ENCODE data around the gene TGFB1I1. TPM values are rescaled to one million over a fixed set of nuclear protein-coding genes. Genes with fewer than 3 reads are reported as not detected.
A peak's percentile ranks its signal among the peaks of the same experiment; 100 is the strongest.

The TGFB1I1 gene
- total RNA-seq, 1 donor from 2014 or later, result 2.6 TPM

DNA sequence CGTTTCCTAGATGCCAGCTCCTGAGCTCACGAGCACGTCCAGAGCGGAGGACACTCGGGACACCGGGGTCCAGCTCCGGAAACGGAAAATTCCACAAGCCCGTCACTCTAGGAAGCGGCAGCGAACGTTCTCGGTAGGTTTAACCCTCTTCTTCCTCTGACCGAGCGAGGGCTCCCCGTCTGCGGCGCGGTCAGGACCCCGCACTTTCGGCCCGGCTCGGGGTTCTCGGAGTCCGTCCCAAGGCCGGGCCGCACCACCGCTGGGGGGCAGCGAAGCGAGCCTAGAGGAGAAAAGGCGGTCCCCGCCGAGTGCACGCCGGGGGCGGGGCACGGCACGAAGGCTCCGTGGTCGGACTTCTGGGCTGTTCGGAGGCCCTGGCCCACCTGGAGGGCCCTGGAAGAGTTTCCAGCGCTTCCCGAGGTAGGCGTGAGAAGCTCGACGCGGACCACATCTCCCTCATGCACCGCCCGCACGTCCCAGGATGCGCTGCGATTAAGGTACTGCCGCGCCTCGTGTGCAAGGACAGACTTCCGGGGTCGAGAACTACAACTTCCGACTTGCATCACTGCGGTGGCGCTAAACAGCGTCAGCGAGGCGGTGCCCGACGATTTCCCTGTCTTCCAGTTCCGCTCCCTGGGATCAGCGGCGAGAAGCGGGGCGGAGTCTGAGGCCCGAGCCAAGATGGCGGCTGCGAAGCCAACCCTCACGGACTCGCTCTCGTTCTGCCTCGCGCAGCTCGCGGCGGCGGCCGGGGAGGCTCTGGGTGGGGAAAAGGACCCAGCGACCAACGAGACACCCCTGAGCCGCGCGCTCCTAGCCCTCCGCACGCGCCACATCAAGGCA is 12.9 kb upstream of the TGFB1I1 start, which contains the start of gene ARMC5:
TSS of gene ARMC5 (plus strand) at position 658 of the 843 bp plus-strand sequence. CDS start at position 682, 24 bp downstream.
- no peaks in the 10 kb centered on the region for H3K27me3 Mint-ChIP-seq
- ChIA-PET POLR2A (interaction anchor here (0.5 to 3.7 kb wide), 40 partner anchors 10 to 809 kb away, joined by 3 to 35 read pairs (median 4); partner anchors contain the start of genes CTF1, FUS, KAT8 and PHKG2), CTCF (interaction anchor here (1.0 to 1.2 kb wide), 3 partner anchors 15 to 475 kb away, joined by 3 to 4 read pairs (median 4); partner anchors contain the start of gene ZNF267)
- H3K9me3 Mint-ChIP-seq, result no peaks in the 10 kb centered on the region
- peak within 1 kb of the TSS; percentile 98 for H3K27ac Mint-ChIP-seq
- peak; percentile 93 for DNase-seq
- intact Hi-C loops (cut with micrococcal nuclease), result loop anchor here (1.0 to 5.0 kb wide), 14 partner anchors 16 to 584 kb away; partner anchors contain the start of genes FUS, KAT8, RUSF1 and SETD1A
- peak within 1 kb of the TSS; percentile 91 for H3K4me3 Mint-ChIP-seq
- peaks cover 29% of the 10 kb centered on the region for H3K36me3 Mint-ChIP-seq (ENCODE audit: low read depth)
- peaks cover 50% of the 10 kb centered on the region for H3K4me1 Mint-ChIP-seq
- TF ChIP-seq, protein P1, sequence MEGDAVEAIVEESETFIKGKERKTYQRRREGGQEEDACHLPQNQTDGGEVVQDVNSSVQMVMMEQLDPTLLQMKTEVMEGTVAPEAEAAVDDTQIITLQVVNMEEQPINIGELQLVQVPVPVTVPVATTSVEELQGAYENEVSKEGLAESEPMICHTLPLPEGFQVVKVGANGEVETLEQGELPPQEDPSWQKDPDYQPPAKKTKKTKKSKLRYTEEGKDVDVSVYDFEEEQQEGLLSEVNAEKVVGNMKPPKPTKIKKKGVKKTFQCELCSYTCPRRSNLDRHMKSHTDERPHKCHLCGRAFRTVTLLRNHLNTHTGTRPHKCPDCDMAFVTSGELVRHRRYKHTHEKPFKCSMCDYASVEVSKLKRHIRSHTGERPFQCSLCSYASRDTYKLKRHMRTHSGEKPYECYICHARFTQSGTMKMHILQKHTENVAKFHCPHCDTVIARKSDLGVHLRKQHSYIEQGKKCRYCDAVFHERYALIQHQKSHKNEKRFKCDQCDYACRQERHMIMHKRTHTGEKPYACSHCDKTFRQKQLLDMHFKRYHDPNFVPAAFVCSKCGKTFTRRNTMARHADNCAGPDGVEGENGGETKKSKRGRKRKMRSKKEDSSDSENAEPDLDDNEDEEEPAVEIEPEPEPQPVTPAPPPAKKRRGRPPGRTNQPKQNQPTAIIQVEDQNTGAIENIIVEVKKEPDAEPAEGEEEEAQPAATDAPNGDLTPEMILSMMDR (IDR thresholded peaks at IDR 0.05), result no peak
- ATAC-seq (ENCODE audit: low read depth), result peak; percentile 75

DNA sequence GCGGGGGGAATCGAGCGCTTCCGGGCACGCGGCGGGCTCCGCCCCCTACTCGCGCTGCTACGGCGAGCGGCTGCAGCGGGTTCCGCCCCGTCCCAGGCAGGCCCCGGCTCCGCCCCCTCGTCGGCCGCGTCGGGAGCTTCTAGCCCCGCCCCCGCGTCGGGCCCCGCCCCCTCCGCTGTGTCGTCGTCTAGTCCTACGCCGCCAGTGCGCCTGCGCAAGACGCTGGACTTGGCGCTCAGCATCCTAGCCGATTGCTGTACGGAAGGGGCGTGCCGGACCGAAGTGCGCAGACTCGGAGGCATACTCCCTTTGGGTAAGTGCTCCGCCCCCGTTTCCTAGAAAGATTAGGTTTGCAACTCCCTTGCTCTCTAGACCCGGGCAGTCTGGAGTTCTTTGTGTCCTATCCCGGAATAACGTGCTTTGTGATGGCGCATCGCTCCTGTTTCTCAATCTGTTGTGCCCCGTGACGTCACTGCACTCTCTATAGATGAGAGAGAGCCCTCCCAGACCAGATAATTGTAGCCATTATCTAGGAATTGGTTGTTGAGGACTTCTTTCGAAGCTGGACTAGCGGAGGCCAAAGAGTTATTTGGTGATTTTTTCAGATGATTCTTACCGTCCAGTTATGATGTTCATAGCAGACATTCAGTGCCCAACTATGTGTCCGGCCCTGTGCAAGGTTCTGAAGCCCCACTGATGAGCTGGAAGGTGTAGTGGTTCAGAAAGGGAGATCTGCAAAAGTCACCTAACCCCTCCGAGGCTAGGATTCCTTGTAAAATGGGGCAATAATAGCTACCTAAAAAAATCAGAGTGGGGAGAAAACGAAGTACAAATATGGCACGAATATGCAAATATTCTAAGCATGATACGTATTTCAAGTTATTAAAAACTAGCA is 12.0 kb upstream of the TGFB1I1 start:
- ATAC-seq (ENCODE audit: low read depth) (peak; percentile 80), DNase-seq (peak; percentile 100)
- intact Hi-C loops (cut with micrococcal nuclease), result loop anchor here (1.0 to 5.0 kb wide), 14 partner anchors 17 to 585 kb away; partner anchors contain the start of genes FUS, KAT8, RUSF1 and SETD1A
- no peaks in the 10 kb centered on the region for H3K27me3 Mint-ChIP-seq
- ChIA-PET POLR2A (interaction anchor here (0.5 to 3.7 kb wide), 34 partner anchors 9 to 851 kb away, joined by 3 to 35 read pairs (median 5); partner anchors contain the start of genes CTF1, FUS, KAT8 and PHKG2), CTCF (interaction anchor here (0.9 to 2.3 kb wide), 6 partner anchors 8 to 386 kb away, joined by 3 to 5 read pairs (median 3); partner anchors contain the start of genes ZNF646 and ZNF668)
- peak overlapping the region; percentile 98 for H3K27ac Mint-ChIP-seq
- peaks cover 47% of the 10 kb centered on the region for H3K4me1 Mint-ChIP-seq
- H3K4me3 Mint-ChIP-seq, result peak overlapping the region; percentile 91
- H3K9me3 Mint-ChIP-seq, result no peaks in the 10 kb centered on the region
- peaks cover 32% of the 10 kb centered on the region for H3K36me3 Mint-ChIP-seq (ENCODE audit: low read depth)
- TF ChIP-seq, protein P1 (IDR thresholded peaks at IDR 0.05), result no peak

DNA sequence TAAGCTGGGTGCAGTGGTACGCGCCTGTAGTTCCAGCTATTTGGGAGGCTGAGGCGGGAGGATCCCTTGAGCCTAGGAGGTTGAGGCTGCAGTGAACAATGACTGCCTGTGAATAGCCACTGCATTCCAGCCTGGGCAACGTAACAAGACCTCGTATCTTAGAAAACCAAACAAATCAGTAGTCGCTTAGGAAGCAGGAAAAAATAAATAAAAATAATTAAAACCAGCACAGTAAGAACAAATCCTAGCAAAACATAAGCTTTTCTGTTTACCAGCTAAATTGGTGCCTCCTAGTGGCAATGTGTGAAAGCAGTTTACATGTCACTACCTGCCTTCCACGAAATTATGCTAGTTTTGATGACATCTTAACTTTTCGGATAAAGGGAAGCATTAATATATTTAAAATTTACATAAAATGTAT is 11.4 kb upstream of the TGFB1I1 start:
- no peak overlapping the region for H3K27ac Mint-ChIP-seq
- H3K4me1 Mint-ChIP-seq, result peaks cover 40% of the 10 kb centered on the region
- CTCF ChIA-PET, result interaction anchor here (0.9 to 2.3 kb wide), 6 partner anchors 9 to 387 kb away, joined by 3 to 5 read pairs (median 3); partner anchors contain the start of genes ZNF646 and ZNF668
- peaks cover 36% of the 10 kb centered on the region for H3K36me3 Mint-ChIP-seq (ENCODE audit: low read depth)
- no peak for ATAC-seq (ENCODE audit: low read depth)
- peak overlapping the region; percentile 84 for H3K4me3 Mint-ChIP-seq
- DNase-seq, result no peak
- intact Hi-C loops (cut with micrococcal nuclease), result no loop called here
- TF ChIP-seq, protein P1 (IDR thresholded peaks at IDR 0.05), result no peak
- no peaks in the 10 kb centered on the region for H3K27me3 Mint-ChIP-seq
- POLR2A ChIA-PET, result interaction anchor here (0.6 to 3.7 kb wide), 13 partner anchors 8 to 503 kb away, joined by 3 to 33 read pairs (median 9); partner anchors contain the start of genes FUS, RUSF1, SETD1A and TGFB1I1
- H3K9me3 Mint-ChIP-seq, result no peaks in the 10 kb centered on the region

DNA sequence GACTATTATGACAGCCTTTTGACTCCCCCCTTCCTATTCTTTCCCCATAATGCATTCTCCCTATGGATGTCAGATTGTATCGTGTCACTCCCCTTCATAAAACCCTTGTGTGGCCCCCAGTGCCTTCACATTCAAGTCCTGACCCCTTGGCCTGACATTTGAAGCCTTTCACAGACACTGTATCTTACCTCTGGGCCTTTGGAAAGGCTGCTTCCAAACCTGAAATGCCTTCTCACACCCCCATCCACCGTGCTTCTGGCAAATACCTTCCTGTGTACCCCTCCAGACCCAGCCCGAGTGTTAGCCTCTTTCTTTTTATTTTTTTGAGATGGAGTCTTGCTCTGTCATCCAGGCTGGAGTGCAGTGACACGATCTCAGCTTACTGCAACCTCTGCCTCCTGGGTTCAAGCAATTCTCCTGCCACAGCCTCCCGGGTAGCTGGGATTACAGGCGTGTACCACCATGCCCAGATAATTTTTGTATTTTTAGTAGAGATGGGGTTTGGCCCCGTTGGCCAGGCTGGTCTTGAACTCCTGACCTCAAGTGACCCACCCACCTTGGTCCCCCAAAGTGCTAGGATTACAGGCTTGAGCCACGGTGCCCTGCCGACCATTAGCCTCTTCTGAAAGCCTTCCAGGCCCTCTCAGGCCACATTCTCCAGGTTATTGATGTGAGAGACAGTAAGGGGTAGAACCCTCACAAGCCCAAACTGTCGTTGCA is 10.6 kb upstream of the TGFB1I1 start:
- peaks cover 38% of the 10 kb centered on the region for H3K4me1 Mint-ChIP-seq
- no peak overlapping the region for H3K27ac Mint-ChIP-seq
- H3K27me3 Mint-ChIP-seq, result no peaks in the 10 kb centered on the region
- ATAC-seq (ENCODE audit: low read depth) (no peak), DNase-seq (no peak)
- ChIA-PET CTCF (interaction anchor here (0.9 to 2.3 kb wide), 5 partner anchors 9 to 387 kb away, joined by 3 to 5 read pairs (median 3); partner anchors contain the start of genes ZNF646 and ZNF668), POLR2A (interaction anchor here (0.6 to 3.7 kb wide), 8 partner anchors 10 to 504 kb away, joined by 3 to 33 read pairs (median 10); partner anchors contain the start of genes FUS, RUSF1, SETD1A and TGFB1I1)
- intact Hi-C loops (cut with micrococcal nuclease), result no loop called here
- TF ChIP-seq, protein P1 (IDR thresholded peaks at IDR 0.05), result no peak
- no peaks in the 10 kb centered on the region for H3K9me3 Mint-ChIP-seq
- H3K4me3 Mint-ChIP-seq, result no peak overlapping the region
- H3K36me3 Mint-ChIP-seq (ENCODE audit: low read depth), result peaks cover 37% of the 10 kb centered on the region

All from activated B cell treated with CpG ODN at 0.5 μM for 24 hours (primary cell).